Activated naive CD8-positive, alpha-beta T cell treated with anti-CD3 and anti-CD28 coated beads for 36 hours (primary cell): Measurements from ENCODE around the gene ATXN10. TPM values are rescaled to one million over a fixed set of nuclear protein-coding genes. Genes with fewer than 3 reads are reported as not detected.
A peak's percentile ranks its signal among the peaks of the same experiment; 100 is the strongest.

Experiments
- DNase-seq: peaks from one replicate; pipeline ENCODE4 v3.0.0; 2021
- H3K27ac Mint-ChIP-seq: one replicate; pipeline ENCODE4 v1.8.0; 2022; ENCODE audit warnings: mild to moderate bottlenecking, moderate library complexity, mixed read lengths
- H3K27me3 Mint-ChIP-seq: one replicate; pipeline ENCODE4 v1.8.0; 2022; ENCODE audit warnings: mild to moderate bottlenecking, mixed read lengths
- H3K36me3 Mint-ChIP-seq: one replicate; pipeline ENCODE4 v1.8.0; 2021; ENCODE audit warnings: mild to moderate bottlenecking, mixed read lengths
- H3K4me1 Mint-ChIP-seq: one replicate; pipeline ENCODE4 v1.8.0; 2021; ENCODE audit warnings: mixed read lengths
- H3K4me3 Mint-ChIP-seq: one replicate; pipeline ENCODE4 v1.8.0; 2022; ENCODE audit warnings: mild to moderate bottlenecking, moderate library complexity, mixed read lengths
- H3K9me3 Mint-ChIP-seq: one replicate; pipeline ENCODE4 v1.8.0; 2022; ENCODE audit warnings: mixed read lengths
- total RNA-seq, 2 experiments: library from RNA; stranded (reverse); gene quantifications; one replicate each; pipeline ENCODE4 v1.2.3, GENCODE V29; 2021

Gene ATXN10
- total RNA-seq, 2 experiments from 2014 or later: 124 to 130 TPM

- peaks cover 6% of the 10 kb centered on the region for H3K4me1 Mint-ChIP-seq
- no peak overlapping the region for H3K27ac Mint-ChIP-seq
- peaks cover 10% of the 10 kb centered on the region for H3K9me3 Mint-ChIP-seq
Observed at GRCh38 chr22:45860201-45860600, 188.6 kb downstream of the ATXN10 start.

GRCh38 chr22:45861259-45861658 lies 189.6 kb downstream of the ATXN10 start:
- Mint-ChIP-seq H3K27me3 (peaks cover 37% of the 10 kb centered on the region), H3K4me3 (no peak overlapping the region), H3K27ac (no peak overlapping the region), H3K36me3 (peaks cover 24% of the 10 kb centered on the region), H3K4me1 (peaks cover 6% of the 10 kb centered on the region), H3K9me3 (peaks cover 10% of the 10 kb centered on the region)
- DNase-seq: no peak

More at GRCh38 chr22:45860201-45860600, 188.6 kb downstream of the ATXN10 start:
- Mint-ChIP-seq H3K4me3 (no peak overlapping the region), H3K36me3 (peaks cover 26% of the 10 kb centered on the region), H3K27me3 (peaks cover 28% of the 10 kb centered on the region)
- no peak for DNase-seq

- no peak overlapping the region for H3K4me3 Mint-ChIP-seq
- H3K27ac Mint-ChIP-seq: no peak overlapping the region
- peaks cover 53% of the 10 kb centered on the region for H3K27me3 Mint-ChIP-seq
- H3K9me3 Mint-ChIP-seq: peaks cover 10% of the 10 kb centered on the region
- peaks cover 6% of the 10 kb centered on the region for H3K4me1 Mint-ChIP-seq
- peak; percentile 69 for DNase-seq
- H3K36me3 Mint-ChIP-seq: peaks cover 11% of the 10 kb centered on the region
Observed at GRCh38 chr22:45863981-45864751, 192.5 kb downstream of the ATXN10 start.

- Mint-ChIP-seq H3K27ac (no peak overlapping the region), H3K36me3 (peaks cover 9% of the 10 kb centered on the region), H3K9me3 (peaks cover 10% of the 10 kb centered on the region), H3K4me1 (peaks cover 6% of the 10 kb centered on the region), H3K4me3 (no peak overlapping the region), H3K27me3 (peaks cover 53% of the 10 kb centered on the region)
- no peak for DNase-seq
Observed at GRCh38 chr22:45864959-45865476, 193.4 kb downstream of the ATXN10 start.

- H3K27ac Mint-ChIP-seq: no peak overlapping the region
- no peak overlapping the region for H3K4me3 Mint-ChIP-seq
- H3K9me3 Mint-ChIP-seq: peaks cover 10% of the 10 kb centered on the region
- peaks cover 8% of the 10 kb centered on the region for H3K36me3 Mint-ChIP-seq
- DNase-seq: no peak
- H3K4me1 Mint-ChIP-seq: peaks cover 6% of the 10 kb centered on the region
- H3K27me3 Mint-ChIP-seq: peaks cover 56% of the 10 kb centered on the region
Observed at GRCh38 chr22:45865561-45866125, 194.0 kb downstream of the ATXN10 start.

- no peak overlapping the region for H3K27ac Mint-ChIP-seq
- peaks cover 10% of the 10 kb centered on the region for H3K9me3 Mint-ChIP-seq
- peaks cover 57% of the 10 kb centered on the region for H3K27me3 Mint-ChIP-seq
- no peak overlapping the region for H3K4me3 Mint-ChIP-seq
- no peak for DNase-seq
- peaks cover 6% of the 10 kb centered on the region for H3K4me1 Mint-ChIP-seq
- H3K36me3 Mint-ChIP-seq: peaks cover 9% of the 10 kb centered on the region
Observed at GRCh38 chr22:45866126-45866645, 194.6 kb downstream of the ATXN10 start.

- Mint-ChIP-seq H3K4me1 (peaks cover 6% of the 10 kb centered on the region), H3K27me3 (peaks cover 57% of the 10 kb centered on the region), H3K27ac (no peak overlapping the region), H3K36me3 (peaks cover 7% of the 10 kb centered on the region), H3K9me3 (peaks cover 10% of the 10 kb centered on the region), H3K4me3 (no peak overlapping the region)
- no peak for DNase-seq
Observed at GRCh38 chr22:45866646-45867117, 195.0 kb downstream of the ATXN10 start.

- Mint-ChIP-seq H3K9me3 (peaks cover 4% of the 10 kb centered on the region), H3K27ac (no peak overlapping the region), H3K27me3 (peaks cover 54% of the 10 kb centered on the region), H3K4me3 (no peak overlapping the region), H3K4me1 (peaks cover 6% of the 10 kb centered on the region), H3K36me3 (peaks cover 3% of the 10 kb centered on the region)
- DNase-seq: no peak
Observed at GRCh38 chr22:45867118-45867905, 195.7 kb downstream of the ATXN10 start.

- no peak overlapping the region for H3K27ac Mint-ChIP-seq
- H3K4me1 Mint-ChIP-seq: peaks cover 6% of the 10 kb centered on the region
- peaks cover 49% of the 10 kb centered on the region for H3K27me3 Mint-ChIP-seq
- H3K9me3 Mint-ChIP-seq: peaks cover 4% of the 10 kb centered on the region
- no peak for DNase-seq
- peaks cover 5% of the 10 kb centered on the region for H3K36me3 Mint-ChIP-seq
- H3K4me3 Mint-ChIP-seq: no peak overlapping the region
Observed at GRCh38 chr22:45867906-45868555, 196.4 kb downstream of the ATXN10 start.

GRCh38 chr22:45868571-45869339 lies 197.1 kb downstream of the ATXN10 start:
- H3K4me1 Mint-ChIP-seq: peaks cover 6% of the 10 kb centered on the region
- peaks cover 5% of the 10 kb centered on the region for H3K36me3 Mint-ChIP-seq
- H3K27ac Mint-ChIP-seq: no peak overlapping the region
- peaks cover 43% of the 10 kb centered on the region for H3K27me3 Mint-ChIP-seq
- H3K9me3 Mint-ChIP-seq: peaks cover 5% of the 10 kb centered on the region
- H3K4me3 Mint-ChIP-seq: no peak overlapping the region
- no peak for DNase-seq

GRCh38 chr22:45869340-45869847 lies 197.8 kb downstream of the ATXN10 start:
- no peak overlapping the region for H3K4me3 Mint-ChIP-seq
- no peak for DNase-seq
- H3K9me3 Mint-ChIP-seq: peaks cover 5% of the 10 kb centered on the region
- H3K4me1 Mint-ChIP-seq: peaks cover 2% of the 10 kb centered on the region
- H3K36me3 Mint-ChIP-seq: peaks cover 5% of the 10 kb centered on the region
- peaks cover 37% of the 10 kb centered on the region for H3K27me3 Mint-ChIP-seq
- no peak overlapping the region for H3K27ac Mint-ChIP-seq

- H3K4me3 Mint-ChIP-seq: no peak overlapping the region
- H3K4me1 Mint-ChIP-seq: no peaks in the 10 kb centered on the region
- peaks cover 31% of the 10 kb centered on the region for H3K27me3 Mint-ChIP-seq
- H3K9me3 Mint-ChIP-seq: peaks cover 5% of the 10 kb centered on the region
- H3K36me3 Mint-ChIP-seq: peaks cover 5% of the 10 kb centered on the region
- H3K27ac Mint-ChIP-seq: no peak overlapping the region
- DNase-seq: no peak
Observed at GRCh38 chr22:45870011-45870410, 198.4 kb downstream of the ATXN10 start.

GRCh38 chr22:45871721-45872120 lies 200.1 kb downstream of the ATXN10 start:
- Mint-ChIP-seq H3K4me1 (no peaks in the 10 kb centered on the region), H3K27me3 (peaks cover 18% of the 10 kb centered on the region), H3K36me3 (peaks cover 5% of the 10 kb centered on the region), H3K27ac (no peak overlapping the region), H3K9me3 (peaks cover 5% of the 10 kb centered on the region), H3K4me3 (no peak overlapping the region)
- no peak for DNase-seq
